Ishikawa (cell line): Measurements from ENCODE around the gene DISP2.

ENCODE experiments used
- CEBPB ChIP-seq: IDR thresholded peaks from 2 replicates; pipeline ENCODE4 v1.6.1; 2012
- CREB1 ChIP-seq: IDR thresholded peaks from 2 replicates; pipeline ENCODE4 v1.6.1; 2012; ENCODE audit warnings: low read depth
- EGR1 ChIP-seq: IDR thresholded peaks from 2 replicates; pipeline ENCODE4 v1.6.1; 2012
- EP300 ChIP-seq: IDR thresholded peaks from 2 replicates; pipeline ENCODE4 v1.6.1; 2012; ENCODE audit warnings: borderline replicate concordance
- FOXM1 ChIP-seq: IDR thresholded peaks from 2 replicates; pipeline ENCODE4 v1.6.1; 2012; ENCODE audit warnings: low read depth, borderline replicate concordance
- NFIC ChIP-seq: IDR thresholded peaks from 2 replicates; pipeline ENCODE4 v1.6.1; 2012
- RAD21 ChIP-seq: IDR thresholded peaks from 2 replicates; pipeline ENCODE4 v1.6.1; 2012; ENCODE audit warnings: low read depth
- TAF1 ChIP-seq: IDR thresholded peaks from 2 replicates; pipeline ENCODE4 v1.6.1; 2012; ENCODE audit warnings: low read depth, mild to moderate bottlenecking
- TCF12 ChIP-seq: IDR thresholded peaks from 2 replicates; pipeline ENCODE4 v1.6.1; 2012; ENCODE audit warnings: low read depth
- TEAD4 ChIP-seq: IDR thresholded peaks from 2 replicates; pipeline ENCODE4 v1.6.1; 2012
- YY1 ChIP-seq: IDR thresholded peaks from 2 replicates; pipeline ENCODE4 v1.6.1; 2012; ENCODE audit warnings: low read depth
- ZBTB7A ChIP-seq: IDR thresholded peaks from 2 replicates; pipeline ENCODE4 v1.6.1; 2012; ENCODE audit warnings: low read depth
- TF ChIP-seq, protein P1 (sequence below): IDR thresholded peaks from 2 replicates; pipeline ENCODE4 v1.6.1; 2012
- TF ChIP-seq, protein P2 (sequence below): IDR thresholded peaks from 2 replicates; pipeline ENCODE4 v1.6.1; 2012; ENCODE audit warnings: low read depth, mild to moderate bottlenecking
- TF ChIP-seq, protein P3 (sequence below): IDR thresholded peaks from 2 replicates; pipeline ENCODE4 v1.6.1; 2012

Gene DISP2

DNA sequence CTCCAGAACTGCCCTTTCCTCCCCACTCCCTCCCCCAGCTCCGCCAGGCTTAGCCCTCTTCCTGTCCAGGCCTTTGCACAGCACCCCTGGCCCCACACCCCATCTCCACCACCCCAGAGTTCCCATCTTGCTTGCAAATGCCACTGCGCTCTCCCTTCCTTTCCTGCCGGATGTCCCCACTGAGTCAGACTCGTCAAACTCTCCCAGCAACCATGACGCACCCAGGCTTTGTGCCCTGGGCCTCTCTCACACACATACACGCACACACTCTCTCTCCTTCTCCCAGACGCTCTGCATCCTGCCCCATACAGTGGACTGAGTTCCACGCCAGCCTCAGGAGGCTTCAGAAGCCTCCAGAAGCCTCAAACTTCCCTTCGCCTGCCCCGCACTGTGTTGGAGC, 14.5 kb upstream of the DISP2 start:
- no peak for TF ChIP-seq ZBTB7A
- TF ChIP-seq, protein P1, sequence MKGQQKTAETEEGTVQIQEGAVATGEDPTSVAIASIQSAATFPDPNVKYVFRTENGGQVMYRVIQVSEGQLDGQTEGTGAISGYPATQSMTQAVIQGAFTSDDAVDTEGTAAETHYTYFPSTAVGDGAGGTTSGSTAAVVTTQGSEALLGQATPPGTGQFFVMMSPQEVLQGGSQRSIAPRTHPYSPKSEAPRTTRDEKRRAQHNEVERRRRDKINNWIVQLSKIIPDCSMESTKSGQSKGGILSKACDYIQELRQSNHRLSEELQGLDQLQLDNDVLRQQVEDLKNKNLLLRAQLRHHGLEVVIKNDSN, result no peak
- TF ChIP-seq TAF1, result no peak
- TF ChIP-seq YY1, result no peak
- no peak for TF ChIP-seq RAD21
- no peak for TF ChIP-seq NFIC
- TF ChIP-seq TEAD4, result no peak
- TF ChIP-seq TCF12, result no peak
- no peak for TF ChIP-seq CEBPB

DNA sequence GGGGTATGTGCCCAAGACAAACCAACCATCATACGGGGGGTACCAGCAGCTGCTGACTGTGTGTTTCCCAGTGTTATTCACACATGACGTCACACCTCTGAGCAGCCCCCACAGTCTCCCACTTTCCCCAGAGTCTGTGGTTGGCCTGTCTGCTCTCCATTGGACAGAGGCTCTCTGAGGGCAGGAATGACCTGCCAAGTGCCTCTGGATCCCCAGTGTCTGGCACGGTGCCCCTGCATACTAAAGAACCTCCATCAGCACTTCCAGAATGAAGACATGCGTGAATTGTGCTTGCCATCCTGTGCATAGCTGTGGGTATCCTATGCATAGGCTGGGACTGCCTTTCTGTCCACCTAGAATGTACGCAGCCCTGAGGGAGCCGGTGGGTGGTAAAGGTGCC, 13.8 kb upstream of the DISP2 start:
- TF ChIP-seq CREB1 (no peak), RAD21 (no peak), CEBPB (no peak)
- TF ChIP-seq, protein P1, result no peak
- TF ChIP-seq, protein P2, sequence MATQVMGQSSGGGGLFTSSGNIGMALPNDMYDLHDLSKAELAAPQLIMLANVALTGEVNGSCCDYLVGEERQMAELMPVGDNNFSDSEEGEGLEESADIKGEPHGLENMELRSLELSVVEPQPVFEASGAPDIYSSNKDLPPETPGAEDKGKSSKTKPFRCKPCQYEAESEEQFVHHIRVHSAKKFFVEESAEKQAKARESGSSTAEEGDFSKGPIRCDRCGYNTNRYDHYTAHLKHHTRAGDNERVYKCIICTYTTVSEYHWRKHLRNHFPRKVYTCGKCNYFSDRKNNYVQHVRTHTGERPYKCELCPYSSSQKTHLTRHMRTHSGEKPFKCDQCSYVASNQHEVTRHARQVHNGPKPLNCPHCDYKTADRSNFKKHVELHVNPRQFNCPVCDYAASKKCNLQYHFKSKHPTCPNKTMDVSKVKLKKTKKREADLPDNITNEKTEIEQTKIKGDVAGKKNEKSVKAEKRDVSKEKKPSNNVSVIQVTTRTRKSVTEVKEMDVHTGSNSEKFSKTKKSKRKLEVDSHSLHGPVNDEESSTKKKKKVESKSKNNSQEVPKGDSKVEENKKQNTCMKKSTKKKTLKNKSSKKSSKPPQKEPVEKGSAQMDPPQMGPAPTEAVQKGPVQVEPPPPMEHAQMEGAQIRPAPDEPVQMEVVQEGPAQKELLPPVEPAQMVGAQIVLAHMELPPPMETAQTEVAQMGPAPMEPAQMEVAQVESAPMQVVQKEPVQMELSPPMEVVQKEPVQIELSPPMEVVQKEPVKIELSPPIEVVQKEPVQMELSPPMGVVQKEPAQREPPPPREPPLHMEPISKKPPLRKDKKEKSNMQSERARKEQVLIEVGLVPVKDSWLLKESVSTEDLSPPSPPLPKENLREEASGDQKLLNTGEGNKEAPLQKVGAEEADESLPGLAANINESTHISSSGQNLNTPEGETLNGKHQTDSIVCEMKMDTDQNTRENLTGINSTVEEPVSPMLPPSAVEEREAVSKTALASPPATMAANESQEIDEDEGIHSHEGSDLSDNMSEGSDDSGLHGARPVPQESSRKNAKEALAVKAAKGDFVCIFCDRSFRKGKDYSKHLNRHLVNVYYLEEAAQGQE, result no peak
- TF ChIP-seq, protein P3, sequence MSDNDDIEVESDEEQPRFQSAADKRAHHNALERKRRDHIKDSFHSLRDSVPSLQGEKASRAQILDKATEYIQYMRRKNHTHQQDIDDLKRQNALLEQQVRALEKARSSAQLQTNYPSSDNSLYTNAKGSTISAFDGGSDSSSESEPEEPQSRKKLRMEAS, result no peak

DNA sequence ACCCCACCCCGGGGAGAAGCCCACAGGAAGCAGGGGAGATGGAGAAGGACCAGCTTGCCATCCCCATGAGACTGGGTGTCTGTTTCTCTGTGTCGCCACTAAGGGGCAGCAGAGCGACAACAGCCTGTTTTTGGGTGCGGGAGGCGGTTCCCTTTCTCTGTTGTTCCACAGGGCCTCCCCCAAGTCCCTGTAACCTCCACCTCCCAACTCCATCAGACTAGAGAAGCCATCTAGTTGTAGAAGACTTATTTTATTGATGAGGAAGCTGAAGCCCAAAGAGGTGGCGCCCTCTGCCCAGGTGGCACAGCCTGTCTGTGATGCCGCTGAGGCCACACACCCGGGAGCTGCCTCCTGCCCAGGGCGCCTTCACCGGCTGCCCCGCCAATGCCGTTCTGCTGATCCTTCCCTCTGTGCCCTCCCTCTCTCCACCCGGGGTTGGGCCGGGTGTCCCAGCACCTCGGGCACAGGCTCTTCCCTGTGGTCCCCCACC, 13.3 kb upstream of the DISP2 start:
- no peak for TF ChIP-seq TAF1
- TF ChIP-seq, protein P2, result no peak
- TF ChIP-seq RAD21, result peak; percentile 83

DNA sequence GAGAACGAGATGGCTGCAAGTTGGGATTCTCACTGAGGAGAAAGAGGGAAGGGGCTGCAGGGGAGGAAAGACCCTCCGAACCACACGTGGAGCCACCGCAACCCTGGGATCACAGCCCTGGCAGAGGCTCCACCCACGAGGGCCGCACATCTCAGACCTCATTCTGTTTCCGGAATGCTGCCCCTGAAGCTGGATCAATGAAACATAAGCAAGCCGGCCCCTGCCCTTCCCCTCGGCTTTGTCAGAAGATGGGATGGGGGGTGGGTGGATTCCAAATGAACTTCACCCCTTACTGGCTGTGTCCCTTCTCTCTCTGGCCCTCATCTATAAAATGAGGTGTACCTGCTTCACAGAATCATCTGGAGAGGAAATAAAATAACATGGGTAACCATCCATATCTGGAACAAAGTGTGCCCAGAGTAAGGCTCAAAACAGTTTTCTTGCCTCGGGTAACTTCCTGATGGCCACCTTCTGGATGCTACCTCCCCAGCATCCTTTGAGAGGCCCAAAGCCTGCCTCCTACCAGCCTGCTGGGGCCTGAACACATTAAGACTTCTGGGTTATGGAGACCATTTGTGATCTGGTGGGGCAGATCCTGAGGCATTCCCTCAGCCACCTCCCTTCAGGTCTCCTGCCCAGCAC, 12.7 kb upstream of the DISP2 start:
- TF ChIP-seq EGR1 (no peak), RAD21 (no peak), EP300 (no peak)
- TF ChIP-seq, protein P2, result no peak
- TF ChIP-seq, protein P3, result no peak

DNA sequence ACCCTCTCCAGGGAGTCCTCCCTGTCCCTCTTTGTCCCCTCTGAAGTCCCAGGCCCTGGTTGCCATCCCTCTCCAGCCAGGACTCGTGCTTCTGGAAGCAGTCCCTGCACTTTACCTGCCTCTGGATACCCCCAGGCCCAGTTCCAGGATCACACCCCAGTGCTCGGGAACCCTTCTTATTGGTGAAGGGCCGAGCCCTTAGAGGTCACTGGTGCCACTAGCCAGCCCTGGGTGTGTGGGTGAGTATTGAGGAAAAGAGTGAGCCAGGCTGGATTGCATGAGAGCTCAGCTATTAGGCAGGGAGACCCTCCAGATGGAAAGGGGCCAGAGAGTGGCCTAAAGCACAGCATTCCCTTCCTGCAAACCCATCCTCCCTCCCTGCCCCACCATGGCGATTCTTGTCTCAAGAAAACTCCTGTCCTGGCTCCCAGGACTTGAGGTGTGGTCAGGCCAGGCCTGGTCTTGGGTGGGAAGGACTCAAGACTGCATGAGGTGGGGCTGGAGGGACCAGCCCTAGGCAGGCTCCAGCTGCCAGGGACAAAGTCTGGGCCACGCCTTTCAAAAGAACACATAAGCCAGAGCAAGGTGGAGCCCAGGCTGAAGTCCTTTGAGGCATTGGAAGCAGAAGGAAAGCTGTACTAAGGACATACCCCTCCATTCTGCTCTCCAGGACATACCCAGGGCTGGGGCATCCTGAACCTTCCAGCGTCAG, 12.0 kb upstream of the DISP2 start:
- TF ChIP-seq TAF1, result no peak
- TF ChIP-seq CEBPB, result no peak
- TF ChIP-seq YY1, result no peak
- TF ChIP-seq TCF12, result no peak
- TF ChIP-seq, protein P3, result no peak
- no peak for TF ChIP-seq FOXM1
- no peak for TF ChIP-seq EGR1
- TF ChIP-seq RAD21, result no peak
